IMR-90 (cell line): ENCODE data around the gene TPO. TPM values are rescaled to one million over a fixed set of nuclear protein-coding genes. Genes with fewer than 3 reads are reported as not detected.

Source experiments
- ATAC-seq: fragments of 200-7000 bp; cut with Tn5 transposase; 2 replicates; pipeline ENCODE4 v1.9.1; 2020; ENCODE audit warnings: low read depth, mild to moderate bottlenecking, moderate library complexity
- BruUV-seq: library from RNA; stranded (reverse); fragments of 400-500 nt; replicated peaks from 2 replicates; lab custom pipeline; 2021; lab: Mats Ljungman, UMichigan
- CTCF ChIA-PET: fragments of 300-600 bp; formaldehyde crosslinking; extraction: SDS; loops from one replicate; lab custom pipeline; 2021; ENCODE audit warnings: antibody characterized with exemption; lab: Yijun Ruan, JAX
- POLR2A ChIA-PET: fragments of 300-600 bp; sonication (Branson Sonifier 250); formaldehyde crosslinking; loops from one replicate; lab custom pipeline; 2022; ENCODE audit warnings: antibody characterized with exemption; ENCODE audit not compliant: unreplicated experiment; lab: Charles Lee
- DNase-seq: peaks from one replicate; pipeline ENCODE4 v3.0.0; 2013
- H2AFZ ChIP-seq: replicated peaks from 2 replicates; pipeline ENCODE3; 2013; ENCODE audit warnings: low read length, mild to moderate bottlenecking; ENCODE audit not compliant: poor library complexity
- H2AK5ac ChIP-seq: 2 replicates; pipeline ENCODE4 v1.6.1; 2013; ENCODE audit warnings: low read depth, low read length, inconsistent platforms
- H2AK9ac ChIP-seq: replicated peaks from 2 replicates; pipeline ENCODE3; 2013; ENCODE audit warnings: mild to moderate bottlenecking, low read depth, low read length, moderate library complexity; ENCODE audit not compliant: poor library complexity
- H2BK120ac ChIP-seq: 2 replicates; pipeline ENCODE4 v1.6.1; 2013; ENCODE audit warnings: low read depth, low read length, inconsistent platforms
- H2BK15ac ChIP-seq: 3 replicates; pipeline ENCODE4 v1.6.1; 2013; ENCODE audit warnings: low read depth, low read length, inconsistent platforms
- H2BK20ac ChIP-seq: 2 replicates; pipeline ENCODE4 v1.6.1; 2013; ENCODE audit warnings: low read depth, mild to moderate bottlenecking, inconsistent platforms, low read length, moderate library complexity
- H2BK5ac ChIP-seq: 2 replicates; pipeline ENCODE4 v1.6.1; 2013; ENCODE audit warnings: mild to moderate bottlenecking, low read depth, low read length, inconsistent platforms; ENCODE audit not compliant: poor library complexity, severe bottlenecking
- H3K14ac ChIP-seq: replicated peaks from 2 replicates; pipeline ENCODE4 v1.6.1; 2013; ENCODE audit warnings: low read depth, low read length, inconsistent platforms
- H3K18ac ChIP-seq: 2 replicates; pipeline ENCODE4 v1.6.1; 2013; ENCODE audit warnings: low read depth, low read length, control low read depth
- H3K23ac ChIP-seq: 2 replicates; pipeline ENCODE4 v1.6.1; 2013; ENCODE audit warnings: low read depth, low read length, inconsistent platforms
- H3K27ac ChIP-seq: 2 replicates; pipeline ENCODE4 v1.5.1; 2013; ENCODE audit warnings: mild to moderate bottlenecking, control low read depth, low read length; ENCODE audit not compliant: insufficient read depth
- H3K27me3 ChIP-seq: 2 replicates; pipeline ENCODE4 v1.6.1; 2013; ENCODE audit warnings: low read length; ENCODE audit not compliant: control insufficient read depth, insufficient read depth
- H3K36me3 ChIP-seq: 2 replicates; pipeline ENCODE4 v1.6.1; 2013; ENCODE audit warnings: low read length, mixed read lengths; ENCODE audit not compliant: control insufficient read depth, insufficient read depth
- H3K4ac ChIP-seq: 2 replicates; pipeline ENCODE4 v1.6.1; 2013; ENCODE audit warnings: low read depth, low read length, inconsistent platforms
- H3K4me1 ChIP-seq: 2 replicates; pipeline ENCODE4 v1.6.1; 2013; ENCODE audit warnings: low read length, mixed read lengths; ENCODE audit not compliant: control insufficient read depth, insufficient read depth
- H3K4me2 ChIP-seq: 2 replicates; pipeline ENCODE4 v1.6.1; 2013; ENCODE audit warnings: low read depth, mild to moderate bottlenecking, control low read depth, low read length, moderate library complexity
- H3K4me3 ChIP-seq: 2 replicates; pipeline ENCODE4 v1.5.1; 2013; ENCODE audit warnings: low read depth, mild to moderate bottlenecking, control low read depth, low read length, moderate library complexity; ENCODE audit not compliant: insufficient read depth
- H3K56ac ChIP-seq: 2 replicates; pipeline ENCODE4 v1.6.1; 2013; ENCODE audit warnings: low read length, inconsistent platforms; ENCODE audit not compliant: insufficient read depth; ENCODE audit errors: extremely low read depth
- H3K79me1 ChIP-seq, 2 experiments: 2 replicates each; pipeline ENCODE4 v1.6.1; 2013; ENCODE audit warnings: low read length in 2 of 2, inconsistent platforms in 1 of 2, low read depth in 1 of 2
- H3K9ac ChIP-seq: 2 replicates; pipeline ENCODE4 v1.6.1; 2013; ENCODE audit warnings: low read depth, low read length, control low read depth
- H3K9me1 ChIP-seq: 2 replicates; pipeline ENCODE4 v1.6.1; 2013; ENCODE audit warnings: low read length, inconsistent platforms; ENCODE audit not compliant: insufficient read depth
- H3K9me3 ChIP-seq: 2 replicates; pipeline ENCODE4 v1.6.1; 2013; ENCODE audit warnings: low read length; ENCODE audit not compliant: control insufficient read depth, insufficient read depth
- H4K20me1 ChIP-seq: 2 replicates; pipeline ENCODE4 v1.6.1; 2013; ENCODE audit warnings: low read length, inconsistent platforms; ENCODE audit not compliant: insufficient read depth
- H4K5ac ChIP-seq: 2 replicates; pipeline ENCODE4 v1.6.1; 2013; ENCODE audit warnings: mild to moderate bottlenecking, low read depth, low read length, control low read depth
- H4K8ac ChIP-seq, 2 experiments: 2 replicates each; pipeline ENCODE4 v1.6.1; 2013; ENCODE audit warnings: low read depth in 2 of 2, low read length in 2 of 2, control low read depth in 1 of 2, inconsistent platforms in 1 of 2
- H4K91ac ChIP-seq: 2 replicates; pipeline ENCODE4 v1.6.1; 2013; ENCODE audit warnings: low read depth, low read length, inconsistent platforms; ENCODE audit not compliant: insufficient read depth
- RAD21 ChIP-seq: IDR thresholded peaks from 2 replicates; pipeline ENCODE4 v1.6.1; 2012; ENCODE audit warnings: low read length, improper control_type of control experiment
- RFX5 ChIP-seq: IDR thresholded peaks from 2 replicates; pipeline ENCODE4 v1.8.0; 2012; ENCODE audit warnings: low read depth, mild to moderate bottlenecking, low read length, moderate library complexity
- WGBS, 2 experiments: methylation state at CpG; one replicate each; pipeline versions ENCODE4 v1.1.5 to v1.1.7; 2013; ENCODE audit warnings: missing lambda C conversion rate in 2 of 2; ENCODE audit not compliant: insufficient read length in 1 of 2; ENCODE audit errors: extremely low coverage in 2 of 2; 5-methylcytosine and 5-hydroxymethylcytosine counted together
- dilution Hi-C: fragments of 300-500 bp; cut with HindIII; formaldehyde crosslinking; loops from one replicate; pipeline ENCODE4 v1.14.3; 2018; ENCODE audit warnings: low sequenced_read_pairs; ENCODE audit not compliant: unreplicated experiment
- in situ Hi-C: fragments of 300-500 bp; cut with MboI; formaldehyde crosslinking; loops from 3 replicates; pipeline ENCODE4 v1.14.3; 2019; ENCODE audit warnings: low sequenced_read_pairs, inconsistent platforms, mixed read lengths
- intact Hi-C: fragments of 100-400 bp; cut with micrococcal nuclease; formaldehyde crosslinking; loops from 2 replicates; pipeline ENCODE4 v1.10.0; 2022
- polyA plus RNA-seq, 3 experiments: library from polyadenylated mRNA; depleted of rRNA; stranded (reverse); fragments of >200 nt; gene quantifications; 2 replicates each; pipeline ENCODE4 v1.2.3, GENCODE V29; 2012; ENCODE audit warnings: low replicate concordance in 1 of 3
- total RNA-seq: library from RNA; depleted of rRNA; stranded (reverse); fragments of >200 nt; gene quantifications from 2 replicates; pipeline ENCODE4 v1.2.3, GENCODE V29; 2012

Gene TPO
- total and polyA plus RNA-seq, 2 of the 4 experiments (the other 2 are of a cell fraction), result not detected

DNA sequence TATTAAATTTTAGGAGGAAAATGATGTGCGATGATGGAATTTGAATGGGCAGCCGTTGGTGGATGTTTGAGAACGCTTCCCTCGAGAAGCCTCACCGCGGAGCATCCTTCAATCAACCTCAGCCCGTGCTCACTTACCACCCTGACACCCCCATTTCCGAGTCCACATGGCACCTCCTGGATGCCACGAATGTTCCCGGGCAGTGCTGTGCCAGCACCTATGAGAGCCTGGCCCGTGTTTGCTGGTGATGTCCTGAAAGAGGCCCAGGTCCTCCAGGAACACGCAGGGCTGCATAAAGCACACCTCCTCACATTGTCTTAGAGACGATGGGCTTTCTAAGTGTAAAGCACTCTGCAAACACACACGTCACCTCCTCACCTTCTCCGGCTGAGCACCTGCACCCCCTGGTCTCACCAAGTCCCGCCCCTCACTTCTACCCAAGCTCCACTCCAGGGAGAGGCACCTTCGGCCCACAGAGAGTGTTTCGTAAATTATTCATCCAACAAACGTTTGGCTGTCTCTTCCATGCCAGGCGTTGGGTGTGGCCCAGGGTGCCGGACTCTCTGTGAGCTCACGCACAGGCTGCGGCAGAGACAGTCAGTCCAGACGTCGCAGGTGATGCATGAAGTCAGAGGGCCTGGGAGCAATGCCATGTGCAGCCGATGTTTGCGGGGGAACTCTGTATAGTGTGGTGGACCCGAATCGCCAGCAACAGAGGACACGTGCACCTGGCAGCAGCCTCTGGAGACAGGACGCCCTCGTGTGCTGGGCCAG lies 150.0 kb downstream of the TPO start (continued):
- TF ChIP-seq RAD21, result no peak

DNA sequence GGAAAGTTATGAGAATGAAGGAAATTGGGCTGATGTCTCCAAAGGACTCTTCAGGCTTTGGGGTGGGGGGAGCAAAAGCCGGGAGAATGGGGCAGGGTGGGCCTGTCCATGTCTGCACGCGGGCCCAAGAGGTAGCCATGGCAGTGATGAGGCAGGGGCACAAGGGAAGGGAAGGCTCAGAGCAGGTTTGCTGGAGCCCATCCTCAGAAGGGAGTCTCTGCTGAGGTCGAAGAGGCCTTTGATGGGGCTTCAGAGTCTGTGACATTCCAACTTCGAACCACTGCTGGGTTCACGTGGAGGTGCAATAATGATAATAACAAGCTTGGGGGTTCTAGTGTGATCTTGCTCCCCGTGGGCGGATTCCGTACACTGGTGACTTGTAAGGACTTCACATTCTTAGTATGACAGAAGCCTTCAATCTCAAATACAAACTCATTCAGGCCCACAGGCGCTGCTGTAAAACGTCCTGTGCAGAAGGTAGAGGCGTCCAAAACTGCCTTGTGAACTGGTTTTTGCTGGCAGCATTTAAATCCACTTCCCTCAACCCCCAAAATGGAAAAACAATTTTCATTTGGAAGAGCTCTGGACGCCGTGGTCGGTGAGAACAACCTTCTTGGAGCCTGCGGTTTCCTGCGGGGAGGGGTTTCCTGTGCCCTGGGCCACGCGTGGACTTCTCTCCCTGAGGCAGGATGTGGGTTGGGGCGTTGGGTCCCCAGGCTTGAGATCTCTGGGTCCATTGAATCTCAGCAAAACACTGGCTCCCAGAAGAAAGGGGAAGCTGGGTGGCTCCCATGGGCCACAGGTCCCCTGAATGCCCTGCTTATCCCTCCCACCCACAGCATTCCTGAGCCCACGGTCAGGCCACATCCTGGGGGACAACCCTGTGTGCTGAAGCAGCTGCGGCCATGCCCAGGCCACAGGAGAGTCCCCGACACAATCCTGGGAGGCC lies 151.0 kb downstream of the TPO start:
- no peak overlapping the region for H4K91ac ChIP-seq
- no peaks in the 10 kb centered on the region for H3K4me1 ChIP-seq
- 83% methylated on average over 1 of the region's 23 CpGs; no CpG with 5 or more reads in 1 of the 2 experiments for WGBS, 2 experiments
- H4K20me1 ChIP-seq, result no peaks in the 10 kb centered on the region
- CTCF ChIA-PET, result no interaction called here
- H3K4me3 ChIP-seq, result no peak overlapping the region
- H4K5ac ChIP-seq, result no peak overlapping the region
- no peak overlapping the region for H2AK9ac ChIP-seq
- H3K23ac ChIP-seq, result no peak overlapping the region
- no peak overlapping the region for H3K14ac ChIP-seq
- H3K56ac ChIP-seq, result no peak overlapping the region
- BruUV-seq, result no TSS peak
- DNase-seq (no peak), ATAC-seq (no peak)
- H3K27ac ChIP-seq, result no peak overlapping the region
- H2AK5ac ChIP-seq, result no peak overlapping the region
- TF ChIP-seq RFX5, result no peak
- no peak overlapping the region for H2BK15ac ChIP-seq
- H3K36me3 ChIP-seq, result no peaks in the 10 kb centered on the region
- no peaks in the 10 kb centered on the region; the same call in 1 of the 2 replicates for H3K9me3 ChIP-seq
- dilution Hi-C loops (no loop called here), in situ Hi-C loops (no loop called here), intact Hi-C loops (no loop called here)
- no peak overlapping the region for H3K18ac ChIP-seq
- H3K4me2 ChIP-seq, result no peak overlapping the region
- no peak overlapping the region for H2BK20ac ChIP-seq
- H3K9me1 ChIP-seq, result no peaks in the 10 kb centered on the region
- no peak overlapping the region for H4K8ac ChIP-seq
- H2BK120ac ChIP-seq, result no peak overlapping the region
- peaks cover 28% of the 10 kb centered on the region for H3K27me3 ChIP-seq
- POLR2A ChIA-PET, result no interaction called here
- no peaks in the 10 kb centered on the region for H3K79me1 ChIP-seq
- H2BK5ac ChIP-seq, result no peak overlapping the region
- H3K9ac ChIP-seq, result no peak overlapping the region
- H3K4ac ChIP-seq, result no peak overlapping the region
- no peak overlapping the region for H2AFZ ChIP-seq
